NT2/D1 (cell line): Measurements from ENCODE around the gene STAT5B.

Experiments
- DNase-seq: peaks from one replicate; pipeline ENCODE4 v3.0.0-alpha.2; 2011; ENCODE audit warnings: low read depth, low spot score
- H3K27me3 ChIP-seq: 2 replicates; pipeline ENCODE4 v1.6.0; 2011; ENCODE audit warnings: mild to moderate bottlenecking; ENCODE audit not compliant: insufficient read length, insufficient read depth
- H3K36me3 ChIP-seq: 2 replicates; pipeline ENCODE4 v1.6.1; 2011; ENCODE audit warnings: mild to moderate bottlenecking, low read length, mixed read lengths; ENCODE audit not compliant: insufficient read depth, insufficient read length
- H3K4me1 ChIP-seq: 2 replicates; pipeline ENCODE4 v1.5.1; 2011; ENCODE audit not compliant: insufficient read depth, insufficient read length
- H3K4me3 ChIP-seq: 2 replicates; pipeline ENCODE4 v1.5.1; 2011; ENCODE audit warnings: low read depth; ENCODE audit not compliant: insufficient read length
- H3K9ac ChIP-seq: 2 replicates; pipeline ENCODE4 v1.6.0; 2011; ENCODE audit warnings: low read depth; ENCODE audit not compliant: insufficient read length
- H3K9me3 ChIP-seq: 2 replicates; pipeline ENCODE4 v1.5.1; 2011; ENCODE audit warnings: mild to moderate bottlenecking, low read length; ENCODE audit not compliant: insufficient read depth
- SUZ12 ChIP-seq: IDR thresholded peaks from 2 replicates; pipeline ENCODE4 v1.6.1; 2011; ENCODE audit not compliant: insufficient read length, insufficient read depth; ENCODE audit errors: extremely low read depth
- YY1 ChIP-seq: IDR thresholded peaks from 2 replicates; pipeline ENCODE4 v1.6.1; 2011; ENCODE audit not compliant: insufficient read length, insufficient read depth
- ZNF274 ChIP-seq: IDR thresholded peaks from 2 replicates; pipeline ENCODE4 v1.6.1; 2011; ENCODE audit warnings: mild to moderate bottlenecking, low read depth, low read length

STAT5B gene

DNA sequence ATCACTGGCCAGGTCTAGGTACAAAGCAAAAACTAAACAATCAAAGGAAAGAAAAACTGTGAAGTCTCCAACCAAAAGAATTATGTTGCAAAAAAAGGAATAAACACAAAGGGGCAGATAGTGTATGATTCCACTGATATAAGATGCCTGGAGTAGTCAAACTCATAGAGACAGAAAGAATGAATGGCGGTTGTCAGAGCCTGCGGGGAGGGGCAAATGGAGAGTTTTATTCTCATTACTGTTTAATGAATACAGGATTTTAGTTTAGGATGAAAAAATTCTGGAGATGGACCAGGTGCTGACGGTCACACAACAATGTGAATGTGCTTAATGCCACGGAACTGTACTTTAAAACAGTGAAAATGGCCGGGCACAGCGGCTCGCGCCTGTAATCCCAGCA lies 20.7 kb downstream of the STAT5B start:
- Histone ChIP-seq H3K36me3 (no peaks in the 10 kb centered on the region), H3K4me3 (no peak overlapping the region), H3K27me3 (no peaks in the 10 kb centered on the region), H3K4me1 (no peaks in the 10 kb centered on the region), H3K9me3 (no peaks in the 10 kb centered on the region), H3K9ac (no peak overlapping the region)
- no peak for TF ChIP-seq ZNF274
- TF ChIP-seq SUZ12: no peak
- TF ChIP-seq YY1: no peak
- DNase-seq: no peak

DNA sequence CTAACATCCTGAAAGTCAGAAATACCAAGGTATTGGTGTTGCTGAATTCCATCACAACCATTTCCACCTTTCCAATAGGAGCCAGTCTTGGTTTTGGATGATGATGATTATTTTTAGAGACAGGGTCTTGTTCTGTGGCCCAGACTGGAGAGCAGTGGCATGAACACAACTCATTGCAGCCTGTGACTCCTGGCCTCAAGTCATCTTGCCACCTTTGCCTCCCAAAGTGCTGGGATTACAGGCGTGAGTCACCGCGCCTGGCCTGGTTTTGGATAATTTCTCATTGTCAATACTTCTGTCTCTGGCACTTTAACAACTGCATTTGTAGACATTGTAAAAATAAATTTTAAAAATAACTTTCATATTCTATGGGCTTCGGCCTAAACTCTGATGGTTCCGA lies 22.6 kb downstream of the STAT5B start:
- Histone ChIP-seq H3K9me3 (no peaks in the 10 kb centered on the region), H3K36me3 (no peaks in the 10 kb centered on the region), H3K4me3 (no peak overlapping the region), H3K9ac (no peak overlapping the region), H3K4me1 (peaks cover under 1% of the 10 kb centered on the region), H3K27me3 (no peaks in the 10 kb centered on the region)
- no peak for DNase-seq
- TF ChIP-seq ZNF274: no peak
- TF ChIP-seq YY1: no peak
- no peak for TF ChIP-seq SUZ12

- no peak for TF ChIP-seq ZNF274
- H3K4me3 ChIP-seq: no peak overlapping the region
- H3K9ac ChIP-seq: no peak overlapping the region
- peaks cover 3% of the 10 kb centered on the region for H3K4me1 ChIP-seq
- no peak for DNase-seq
- H3K36me3 ChIP-seq: no peaks in the 10 kb centered on the region
- H3K9me3 ChIP-seq: no peaks in the 10 kb centered on the region
- no peaks in the 10 kb centered on the region for H3K27me3 ChIP-seq
Observed at GRCh38 chr17:42252597-42253550, 23.3 kb downstream of the STAT5B start.

GRCh38 chr17:42251115-42251514 lies 25.1 kb downstream of the STAT5B start:
- Histone ChIP-seq H3K4me3 (no peak overlapping the region), H3K27me3 (no peaks in the 10 kb centered on the region), H3K9ac (no peak overlapping the region), H3K9me3 (peaks cover 5% of the 10 kb centered on the region; the same call in 1 of the 2 replicates), H3K4me1 (peaks cover 3% of the 10 kb centered on the region), H3K36me3 (no peaks in the 10 kb centered on the region)
- DNase-seq: no peak
- TF ChIP-seq SUZ12 (no peak), ZNF274 (no peak)

DNA sequence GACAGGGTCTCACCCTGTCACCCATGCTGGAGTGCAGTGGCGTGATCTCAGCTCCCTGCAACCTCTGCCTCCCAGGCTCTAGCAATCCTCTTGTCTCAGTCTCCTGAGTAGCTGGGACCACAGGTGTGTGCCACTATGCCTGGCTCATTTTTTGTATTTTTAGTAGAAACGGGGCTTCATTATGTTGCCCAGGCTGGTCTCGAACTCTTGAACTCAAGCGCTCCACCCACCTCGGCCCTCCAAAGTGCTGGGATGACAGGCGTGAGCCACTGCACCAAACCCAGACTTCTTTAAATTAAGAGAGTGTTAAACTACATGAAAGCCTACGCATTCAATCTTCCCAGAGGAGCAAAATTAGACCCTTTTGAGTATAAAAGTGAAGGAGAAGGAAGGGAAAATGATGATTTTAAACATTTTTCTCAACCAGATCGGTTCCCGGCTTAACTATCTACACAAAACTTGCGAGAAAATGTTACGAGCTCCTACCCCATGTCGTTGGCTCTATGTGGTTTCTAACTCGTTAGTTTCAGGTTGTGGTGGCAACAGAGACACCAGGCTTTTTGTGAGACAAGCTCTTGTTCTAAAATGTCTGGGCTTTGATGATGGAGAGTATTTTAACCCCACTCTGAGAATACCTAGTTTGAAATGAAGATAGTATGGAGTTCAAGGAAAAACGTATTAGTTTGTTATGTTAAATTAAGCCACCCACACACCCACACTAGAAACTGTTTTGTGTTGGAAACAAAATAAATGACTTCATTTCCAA lies 26.3 kb downstream of the STAT5B start:
- Histone ChIP-seq H3K9me3 (peaks cover 5% of the 10 kb centered on the region; the same call in 1 of the 2 replicates), H3K9ac (no peak overlapping the region), H3K4me1 (peaks cover 3% of the 10 kb centered on the region), H3K27me3 (no peaks in the 10 kb centered on the region), H3K4me3 (no peak overlapping the region), H3K36me3 (no peaks in the 10 kb centered on the region)
- no peak for DNase-seq
- TF ChIP-seq ZNF274 (no peak), SUZ12 (no peak), YY1 (no peak)

- no peak for DNase-seq
- TF ChIP-seq ZNF274: no peak
- TF ChIP-seq SUZ12: no peak
- no peak for TF ChIP-seq YY1
- no peak overlapping the region for H3K4me3 ChIP-seq
Observed at GRCh38 chr17:42248351-42249179, 27.6 kb downstream of the STAT5B start.

More at GRCh38 chr17:42248351-42249179, 27.6 kb downstream of the STAT5B start:
- no peaks in the 10 kb centered on the region for H3K27me3 ChIP-seq
- no peaks in the 10 kb centered on the region for H3K36me3 ChIP-seq
- H3K4me1 ChIP-seq: peaks cover 3% of the 10 kb centered on the region
- H3K9me3 ChIP-seq: peaks cover 5% of the 10 kb centered on the region; the same call in 1 of the 2 replicates
- H3K9ac ChIP-seq: no peak overlapping the region
